Prostate gland (tissue), 2 donors: ENCODE data around the gene CPEB2.

Source experiments
- POLR2A ChIP-seq: fragments of 450-650 bp; IDR thresholded peaks from one replicate; pipeline ENCODE4 v1.6.1; 2016; ENCODE audit warnings: antibody characterized with exemption, mild to moderate bottlenecking
- POLR2AphosphoS5 ChIP-seq: sonication (generic); formaldehyde crosslinking; IDR thresholded peaks from one replicate; pipeline ENCODE4 v1.6.1; 2017; ENCODE audit warnings: antibody characterized with exemption
- TF ChIP-seq, protein P1 (sequence below), 4 experiments: fragments of 200-600 bp in 2 of 4; fragments of 450-650 bp in 2 of 4; sonication (generic) in 2 of 4; IDR thresholded peaks; 1 replicate in 3 of 4; 2 replicates in 1 of 4; pipeline ENCODE4 v1.5.1; 2016 to 2019; ENCODE audit warnings: antibody characterized with exemption in 4 of 4, mild to moderate bottlenecking in 2 of 4, moderate library complexity in 2 of 4

DNA sequence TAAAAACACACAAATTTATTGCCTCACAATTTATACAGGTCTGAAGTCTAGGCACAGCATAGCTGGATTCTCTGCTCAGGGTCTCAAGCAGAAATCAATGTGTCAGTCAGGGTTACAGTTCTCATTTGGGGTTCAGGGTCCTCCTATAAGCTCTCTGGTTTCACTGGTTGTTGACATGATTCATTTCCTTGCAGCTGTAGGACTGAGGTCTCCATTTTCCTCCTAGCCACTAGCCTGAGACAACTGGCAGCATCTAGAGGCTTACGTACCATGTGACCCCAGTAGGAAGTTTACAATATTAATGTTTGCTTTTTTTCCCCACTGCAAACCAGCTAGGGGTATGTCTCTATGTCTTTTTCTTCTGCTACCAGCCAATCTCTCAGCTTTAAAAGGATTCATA, 102.5 kb downstream of the CPEB2 start:
- TF ChIP-seq, protein P1, sequence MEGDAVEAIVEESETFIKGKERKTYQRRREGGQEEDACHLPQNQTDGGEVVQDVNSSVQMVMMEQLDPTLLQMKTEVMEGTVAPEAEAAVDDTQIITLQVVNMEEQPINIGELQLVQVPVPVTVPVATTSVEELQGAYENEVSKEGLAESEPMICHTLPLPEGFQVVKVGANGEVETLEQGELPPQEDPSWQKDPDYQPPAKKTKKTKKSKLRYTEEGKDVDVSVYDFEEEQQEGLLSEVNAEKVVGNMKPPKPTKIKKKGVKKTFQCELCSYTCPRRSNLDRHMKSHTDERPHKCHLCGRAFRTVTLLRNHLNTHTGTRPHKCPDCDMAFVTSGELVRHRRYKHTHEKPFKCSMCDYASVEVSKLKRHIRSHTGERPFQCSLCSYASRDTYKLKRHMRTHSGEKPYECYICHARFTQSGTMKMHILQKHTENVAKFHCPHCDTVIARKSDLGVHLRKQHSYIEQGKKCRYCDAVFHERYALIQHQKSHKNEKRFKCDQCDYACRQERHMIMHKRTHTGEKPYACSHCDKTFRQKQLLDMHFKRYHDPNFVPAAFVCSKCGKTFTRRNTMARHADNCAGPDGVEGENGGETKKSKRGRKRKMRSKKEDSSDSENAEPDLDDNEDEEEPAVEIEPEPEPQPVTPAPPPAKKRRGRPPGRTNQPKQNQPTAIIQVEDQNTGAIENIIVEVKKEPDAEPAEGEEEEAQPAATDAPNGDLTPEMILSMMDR (IDR thresholded peaks at IDR 0.05) = no peak
- TF ChIP-seq POLR2A = no peak
- no peak for TF ChIP-seq POLR2AphosphoS5
